Anterior cingulate cortex (tissue), 58 donors: ENCODE data around the gene CNTN4.
A peak's percentile ranks its signal among the peaks of the same experiment; 100 is the strongest.
"Not testable (repeated sequence)": the region's sequence is repeated elsewhere in the genome, so short reads cannot be mapped to it uniquely, and the experiment has no call there.

ENCODE experiments used
- DNase-seq, 58 donors: peaks; one replicate each; lab custom pipeline; 2025; lab: John Stamatoyannopoulos, UW

CNTN4 gene

GRCh38 chr3:2876362-2876761, 777.7 kb downstream of the CNTN4 start:
- DNase-seq = peak in 5 of 58 donors; percentile 3 to 54 (median 6)

DNA sequence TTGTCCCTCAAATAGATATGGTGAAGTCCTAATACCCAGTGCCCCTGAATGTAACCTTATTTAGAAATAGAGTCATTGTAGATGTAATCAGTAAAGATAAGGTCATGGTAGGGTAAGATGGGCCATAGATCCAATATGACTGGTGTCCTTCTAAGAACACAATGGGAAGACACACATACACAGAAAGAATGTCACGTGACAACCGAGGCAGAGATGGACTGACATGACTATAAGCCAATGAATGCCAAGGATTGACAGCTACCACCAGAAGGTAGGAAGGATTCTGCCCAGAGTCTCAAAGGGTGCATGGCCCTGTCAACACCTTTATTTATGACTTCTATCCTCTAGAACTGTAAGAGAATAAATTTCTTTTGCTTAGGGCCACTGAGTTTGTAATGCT, 780.4 kb downstream of the CNTN4 start:
- DNase-seq = no peak

DNA sequence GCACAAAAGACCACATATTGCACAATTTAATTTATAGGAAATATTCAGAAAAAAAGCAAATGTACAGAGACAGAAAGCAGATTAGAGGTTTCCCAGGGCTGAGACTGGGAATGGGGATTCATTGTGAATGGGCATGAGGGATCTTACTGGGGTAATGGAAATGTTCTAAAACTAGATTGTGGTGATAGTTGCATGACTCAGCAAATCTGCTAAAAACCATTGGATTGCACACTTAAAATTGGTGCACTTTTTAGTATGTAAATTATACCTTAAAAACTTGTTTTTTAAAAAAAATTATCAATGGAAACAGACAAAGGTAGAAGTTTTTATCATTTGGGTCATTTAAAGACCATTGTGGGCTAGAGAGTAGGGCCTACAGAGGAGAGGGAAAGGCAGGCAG, 780.9 kb downstream of the CNTN4 start:
- DNase-seq = no peak

GRCh38 chr3:2880218-2880756, 781.6 kb downstream of the CNTN4 start:
- no peak for DNase-seq

DNA sequence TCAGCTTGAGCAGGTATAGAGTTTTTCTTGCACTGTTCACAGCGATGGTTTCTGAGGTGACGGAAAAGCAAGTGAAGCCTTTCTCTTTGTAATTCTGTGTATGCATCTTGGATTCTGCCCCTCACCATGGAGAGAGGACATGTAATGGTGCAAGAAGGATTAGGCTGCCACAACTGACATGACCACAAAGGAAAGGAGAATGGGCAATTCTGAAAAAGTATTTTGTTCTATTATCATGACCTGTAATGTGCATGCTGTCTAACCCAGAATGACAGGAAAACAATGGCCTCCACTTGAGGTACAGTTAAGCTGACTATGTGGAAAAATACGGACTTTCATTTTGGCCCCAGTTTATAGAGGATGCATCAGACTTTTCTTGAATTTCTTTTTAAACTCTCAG, 784.6 kb downstream of the CNTN4 start:
- no peak for DNase-seq

- DNase-seq = no peak
Observed at GRCh38 chr3:2888592-2888991, 789.9 kb downstream of the CNTN4 start.

DNA sequence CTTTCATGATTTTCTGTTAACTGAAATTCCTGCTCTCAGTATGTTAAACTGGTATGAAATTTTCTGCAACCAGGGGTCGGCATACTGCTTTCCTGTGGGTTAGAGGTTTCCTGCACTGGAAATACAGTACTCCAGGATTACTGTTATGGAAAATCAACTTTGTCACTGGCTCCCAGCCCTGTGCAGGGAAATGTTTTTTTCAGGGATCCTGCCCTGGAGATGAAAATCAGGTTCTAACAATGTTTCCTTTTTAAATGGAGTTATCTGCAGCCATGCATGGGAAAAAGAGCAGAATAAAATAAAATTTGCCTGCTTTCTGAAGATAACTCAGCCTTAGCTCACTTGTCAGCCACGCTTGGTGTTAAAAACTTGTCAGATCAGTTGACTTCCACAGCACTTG, 791.1 kb downstream of the CNTN4 start:
- DNase-seq = no peak

DNA sequence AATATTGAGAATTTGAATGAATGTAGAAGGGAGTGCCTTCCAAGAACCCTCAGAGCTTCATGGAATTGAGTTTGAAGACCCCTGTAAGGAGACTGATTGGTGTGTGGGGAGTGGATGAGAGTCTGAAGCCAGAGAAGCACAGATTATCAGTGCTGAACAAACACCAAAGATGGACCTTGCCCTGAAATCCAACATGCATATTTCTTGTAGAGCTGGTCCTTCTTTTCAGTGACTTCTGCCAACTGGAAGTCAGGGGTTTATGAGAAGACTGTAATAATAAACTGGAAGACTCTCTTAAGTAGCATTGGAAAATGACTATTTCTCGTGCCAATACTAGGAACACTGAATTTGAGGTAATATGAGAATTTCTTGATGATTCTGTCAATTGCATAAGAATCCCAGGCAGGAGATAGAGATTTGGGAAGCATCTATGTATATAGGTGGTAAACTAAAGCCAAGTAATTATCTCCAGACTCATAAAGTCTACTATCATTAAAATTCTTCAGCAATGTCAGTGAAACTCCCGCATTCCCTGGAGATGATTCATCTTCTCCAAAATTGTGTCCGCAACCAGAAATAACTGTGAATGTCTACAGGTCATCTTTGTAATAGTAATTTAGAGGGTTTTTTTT, 797.8 kb downstream of the CNTN4 start:
- no peak for DNase-seq

DNA sequence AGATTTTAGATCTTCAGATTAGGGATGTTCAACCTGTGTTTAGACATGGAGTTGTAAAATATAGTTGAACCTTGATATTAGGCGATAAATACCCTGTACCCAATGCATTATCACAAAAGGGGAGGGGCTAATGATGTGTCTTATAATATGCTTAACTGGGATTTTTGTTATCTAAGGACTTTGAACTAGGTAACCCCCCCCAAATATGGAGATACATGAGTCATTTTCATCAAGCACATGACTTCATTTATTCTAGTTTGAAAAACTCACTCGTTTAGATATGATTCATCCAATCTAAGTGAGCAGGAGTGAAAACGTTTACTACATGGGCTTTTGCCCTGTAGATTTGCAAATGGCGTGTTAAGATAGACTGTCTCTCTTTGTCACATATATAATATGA, 799.2 kb downstream of the CNTN4 start:
- no peak for DNase-seq

DNA sequence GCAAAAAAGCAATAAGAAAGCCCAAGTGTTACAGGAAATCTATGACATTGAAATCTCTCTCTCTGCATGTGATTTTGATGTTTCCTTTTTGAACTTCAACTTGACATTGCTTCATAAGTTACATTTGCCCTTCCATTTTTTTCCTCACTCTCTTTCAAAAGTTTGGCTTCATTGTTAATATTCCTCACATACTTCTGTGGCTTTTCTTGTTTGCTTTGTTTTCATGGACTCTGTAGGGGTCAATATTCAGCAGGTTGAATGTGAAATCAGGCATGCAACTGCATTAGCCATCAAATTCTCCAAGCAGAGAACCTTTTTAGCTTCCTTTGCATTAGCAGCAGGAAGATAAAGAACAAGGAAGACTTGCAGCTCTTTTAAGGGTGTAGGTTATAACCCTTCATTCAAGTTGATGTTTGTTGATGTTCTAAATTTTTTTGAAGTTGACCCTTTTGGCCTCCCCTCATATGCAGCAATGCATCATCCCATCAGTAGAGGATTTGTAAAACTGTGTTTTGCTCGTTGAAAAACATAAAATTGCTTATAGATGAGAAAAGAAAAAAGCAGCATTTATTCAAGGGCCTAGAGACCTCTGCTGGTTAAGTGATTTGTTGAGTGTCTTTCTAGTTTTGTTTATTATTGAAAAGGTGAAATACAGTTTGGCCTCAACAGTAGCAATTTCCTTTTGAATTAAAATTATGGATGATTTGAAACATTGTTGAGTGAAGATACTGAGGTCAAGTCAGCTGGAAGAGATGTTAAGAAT, 800.1 kb downstream of the CNTN4 start:
- DNase-seq = no peak

GRCh38 chr3:2904054-2904453, 805.4 kb downstream of the CNTN4 start:
- no peak for DNase-seq

DNA sequence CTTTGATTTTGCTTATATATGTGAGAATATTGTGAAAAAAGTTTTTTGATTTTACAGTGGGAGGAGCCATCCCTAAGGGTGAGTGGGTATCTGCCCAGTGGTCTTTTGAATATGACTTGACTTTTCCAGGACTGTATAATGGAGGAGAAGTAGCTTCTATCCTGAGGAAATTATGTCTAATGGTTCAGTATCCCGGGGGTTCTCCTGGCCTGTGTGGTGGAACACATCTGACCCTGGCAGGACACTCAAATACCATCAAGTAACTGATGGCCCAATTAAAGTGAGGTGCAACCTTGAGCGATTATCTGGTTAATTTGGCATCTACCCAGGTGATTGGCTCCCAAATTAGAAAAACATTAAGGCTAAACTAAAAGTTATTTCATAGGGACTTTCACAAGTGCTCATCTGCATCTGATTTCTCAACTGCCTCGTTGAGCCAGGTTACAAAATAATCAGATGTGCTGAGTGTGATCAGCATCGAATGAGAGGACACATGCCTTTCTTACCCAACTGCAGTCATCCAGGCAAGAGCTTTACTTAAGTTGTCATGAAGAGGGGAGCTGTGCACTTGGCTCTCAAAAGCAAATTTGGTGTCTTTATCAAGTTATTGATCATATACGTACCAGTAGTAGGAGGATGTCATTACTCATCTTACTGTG, 810.2 kb downstream of the CNTN4 start:
- no peak for DNase-seq

DNA sequence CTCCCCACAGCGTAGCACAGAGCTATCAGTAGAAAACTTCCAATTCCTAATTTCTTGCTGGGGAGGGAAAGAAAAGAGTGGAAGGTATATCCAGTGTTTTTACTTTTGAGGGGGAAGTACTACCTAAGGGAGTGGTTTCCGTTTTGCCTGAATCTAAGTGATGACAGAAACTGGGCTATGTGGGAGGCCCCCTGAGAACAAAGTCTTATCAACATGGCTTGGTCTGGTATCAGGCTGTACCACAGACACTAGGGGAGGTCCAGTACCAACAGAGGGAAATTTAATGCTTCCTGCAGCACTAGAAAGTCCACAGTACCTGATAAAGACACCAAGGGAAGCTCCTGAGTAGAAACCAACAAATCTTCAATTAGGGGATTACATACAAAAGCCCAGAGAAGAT, 812.3 kb downstream of the CNTN4 start:
- DNase-seq = no peak

GRCh38 chr3:2915826-2916225, 817.2 kb downstream of the CNTN4 start:
- no peak for DNase-seq

DNA sequence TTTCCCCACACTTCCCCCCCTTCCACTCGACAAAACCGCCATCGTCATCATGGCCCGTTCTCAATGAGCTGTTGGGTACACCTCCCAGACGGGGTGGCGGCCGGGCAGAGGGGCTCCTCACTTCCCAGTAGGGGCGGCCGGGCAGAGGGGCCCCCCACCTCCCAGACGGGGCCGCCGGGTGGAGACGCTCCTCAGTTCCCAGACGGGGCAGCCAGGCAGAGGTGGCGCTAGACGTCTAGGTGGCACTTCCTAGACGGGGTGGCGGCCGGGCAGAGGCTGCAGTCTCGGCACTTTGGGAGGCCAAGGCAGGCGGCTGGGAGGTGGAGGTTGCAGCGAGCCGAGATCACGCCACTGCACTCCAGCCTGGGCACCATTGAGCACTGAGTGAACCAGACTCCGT, 818.0 kb downstream of the CNTN4 start:
- DNase-seq = not testable (repeated sequence)

DNA sequence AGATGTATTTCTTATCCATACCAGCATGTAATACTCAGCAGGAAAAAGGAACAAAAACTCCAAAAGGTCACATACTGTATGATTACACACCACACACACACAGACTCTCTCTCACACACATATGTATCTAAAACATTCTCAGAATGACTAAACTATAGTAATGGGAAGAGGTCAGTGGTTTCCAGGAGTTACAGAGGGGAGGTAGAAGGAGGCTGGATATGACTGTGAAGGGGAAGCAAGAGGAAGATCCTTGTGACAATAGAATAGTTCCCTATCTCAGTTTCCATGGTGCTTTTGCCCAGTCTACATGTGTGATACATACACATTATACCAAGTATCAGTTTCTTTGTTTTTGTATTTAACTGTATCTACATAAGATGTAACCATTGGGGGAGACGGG, 821.4 kb downstream of the CNTN4 start:
- DNase-seq = no peak

DNA sequence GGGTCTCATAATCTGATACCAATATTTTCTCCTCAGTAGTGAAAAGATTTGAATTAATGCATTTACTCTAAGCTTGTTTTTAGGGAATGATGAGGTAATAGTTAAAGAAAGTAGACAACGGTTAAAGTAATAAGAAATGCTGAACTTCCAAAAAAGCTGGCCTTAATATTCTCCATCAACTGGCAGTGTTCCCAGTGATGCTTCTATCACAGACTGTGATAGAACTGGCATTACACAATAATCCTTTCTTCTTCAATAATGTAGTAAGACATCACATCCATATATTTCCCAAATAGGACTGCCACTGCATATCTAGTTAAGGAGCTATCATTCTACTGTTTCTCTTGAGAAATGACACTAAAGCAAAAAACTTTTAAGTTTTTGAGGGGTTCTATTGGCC, 822.8 kb downstream of the CNTN4 start:
- no peak for DNase-seq

DNA sequence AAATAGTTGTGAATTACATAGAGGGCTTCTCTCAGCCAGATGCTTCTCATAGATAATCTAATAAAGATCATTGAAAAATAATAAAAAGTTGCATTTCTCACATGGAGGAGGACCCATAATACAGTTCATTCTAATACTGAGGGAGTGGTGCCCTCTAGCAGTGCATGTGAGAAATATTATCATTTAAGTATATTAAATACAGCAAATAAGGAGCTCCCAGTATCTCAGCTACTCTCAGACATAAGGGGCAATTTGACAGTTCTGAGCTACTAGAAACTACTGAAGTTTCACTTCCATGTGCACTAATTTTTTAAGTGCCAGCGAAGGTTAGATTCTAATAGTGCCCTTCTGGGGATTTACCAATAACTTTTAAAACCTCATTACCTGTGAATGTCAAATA, 823.2 kb downstream of the CNTN4 start:
- peak in 1 of 58 donors; percentile 2 for DNase-seq

- DNase-seq = no peak
Observed at GRCh38 chr3:2923390-2923789, 824.7 kb downstream of the CNTN4 start.

DNA sequence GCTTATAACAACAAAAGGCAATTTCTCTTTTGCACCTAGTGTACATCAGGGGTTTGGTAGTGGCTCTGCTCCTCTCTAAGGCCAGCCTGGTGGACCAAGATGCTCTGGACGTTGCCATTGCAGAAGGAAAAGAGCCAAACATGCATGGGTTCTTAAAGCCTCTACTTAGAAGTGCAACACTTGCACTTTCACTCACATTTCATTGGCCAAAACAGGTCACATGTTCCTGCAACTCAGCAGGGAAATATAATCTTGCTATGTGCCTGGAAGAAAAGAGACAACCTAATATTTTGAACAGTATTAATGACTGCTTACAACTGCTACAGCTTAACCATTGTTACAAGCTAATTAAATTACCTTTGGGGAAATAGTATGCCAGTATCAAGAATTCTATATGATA, 828.6 kb downstream of the CNTN4 start:
- no peak for DNase-seq

GRCh38 chr3:2929574-2929973, 830.9 kb downstream of the CNTN4 start:
- DNase-seq = no peak

DNA sequence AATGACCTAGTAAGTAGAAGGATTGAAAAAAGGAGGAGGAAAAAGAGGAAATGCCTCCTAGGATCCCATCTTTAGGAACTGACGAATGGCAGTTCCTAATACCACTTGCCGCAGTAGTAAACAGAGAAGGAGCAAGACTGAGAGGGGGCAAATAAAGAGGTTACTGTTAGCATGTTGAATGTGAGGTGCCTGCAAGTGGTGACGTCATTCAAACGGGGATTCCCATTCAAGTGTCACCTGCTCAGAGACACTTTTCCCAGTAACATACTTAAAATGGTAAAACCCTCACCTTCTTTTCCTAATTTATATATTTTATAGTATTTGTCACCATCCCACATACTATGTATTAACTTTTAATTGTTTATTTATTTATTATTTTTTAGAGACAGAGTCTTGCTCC, 832.6 kb downstream of the CNTN4 start:
- DNase-seq = no peak
